Embryonic facial prominence (tissue), 1 donor: ENCODE measurements around the gene GGNBP2.
"Not testable (repeated sequence)": the region's sequence is repeated elsewhere in the genome, so short reads cannot be mapped to it uniquely, and the experiment has no call there.

Experiments
- DNase-seq: peaks from one replicate; pipeline ENCODE4 v3.0.0-alpha.2; 2016; ENCODE audit errors: extremely low spot score

The GGNBP2 gene

GRCh38 chr17:36600936-36601302 lies 56.2 kb downstream of the GGNBP2 start:
- no peak for DNase-seq

- DNase-seq = peak; percentile 73
Measured at GRCh38 chr17:36601303-36602029, 56.7 kb downstream of the GGNBP2 start, which contains the start of gene MRM1. MRM1 (plus strand) TSS chr17:36601583; CDS start chr17:36601811, 228 bp downstream.

GRCh38 chr17:36602030-36602748 lies 57.5 kb downstream of the GGNBP2 start:
- DNase-seq = no peak

GRCh38 chr17:36602924-36603384 lies 58.2 kb downstream of the GGNBP2 start:
- no peak for DNase-seq

GRCh38 chr17:36605028-36605427 lies 60.3 kb downstream of the GGNBP2 start:
- not testable (repeated sequence) for DNase-seq

- no peak for DNase-seq
Measured at GRCh38 chr17:36608280-36608679, 63.6 kb downstream of the GGNBP2 start.

GRCh38 chr17:36608794-36609497 lies 64.2 kb downstream of the GGNBP2 start:
- no peak for DNase-seq

GRCh38 chr17:36609498-36609862 lies 64.8 kb downstream of the GGNBP2 start:
- no peak for DNase-seq

- DNase-seq = no peak
Measured at GRCh38 chr17:36610474-36610873, 65.8 kb downstream of the GGNBP2 start.

- DNase-seq = no peak
Measured at GRCh38 chr17:36611345-36612072, 66.8 kb downstream of the GGNBP2 start.

GRCh38 chr17:36612323-36612722 lies 67.6 kb downstream of the GGNBP2 start:
- no peak for DNase-seq

- DNase-seq = no peak
Measured at GRCh38 chr17:36613155-36613554, 68.4 kb downstream of the GGNBP2 start.

- no peak for DNase-seq
Measured at GRCh38 chr17:36614081-36614480, 69.4 kb downstream of the GGNBP2 start.

- DNase-seq = no peak
Measured at GRCh38 chr17:36614933-36615332, 70.2 kb downstream of the GGNBP2 start.

- no peak for DNase-seq
Measured at GRCh38 chr17:36616061-36617029, 71.6 kb downstream of the GGNBP2 start.

GRCh38 chr17:36617773-36618172 lies 73.1 kb downstream of the GGNBP2 start:
- no peak for DNase-seq

GRCh38 chr17:36623281-36623680 lies 78.6 kb downstream of the GGNBP2 start:
- DNase-seq = no peak

- no peak for DNase-seq
Measured at GRCh38 chr17:36625188-36625587, 80.5 kb downstream of the GGNBP2 start.

GRCh38 chr17:36627101-36627500 lies 82.4 kb downstream of the GGNBP2 start:
- no peak for DNase-seq

- no peak for DNase-seq
Measured at GRCh38 chr17:36628576-36628975, 83.9 kb downstream of the GGNBP2 start.
